ENCODE data around the gene ANKS1B. TPM values are rescaled to one million over a fixed set of nuclear protein-coding genes. Genes with fewer than 3 reads are reported as not detected.

Gene ANKS1B
- polyA plus RNA-seq, 3 donors: not detected

- no peaks in the 10 kb centered on the region for H3K9me3 Mint-ChIP-seq
- H3K27ac ChIP-seq (ENCODE audit: low read depth in 1 of 2, low read length in 2 of 2): no peak overlapping the region
- H3K27me3 ChIP-seq (ENCODE audit: control insufficient read depth in 2 of 2, insufficient read depth in 2 of 2, low read length in 2 of 2): no peaks in the 10 kb centered on the region
- H2AFZ ChIP-seq (ENCODE audit: insufficient read depth, low read depth, low read length, poor library complexity, severe bottlenecking): no peak overlapping the region
- intact Hi-C loops (cut with micrococcal nuclease): no loop called here
- H3K36me3 ChIP-seq (replicated peaks in 1 of 2; ENCODE audit: control insufficient read depth in 1 of 2, insufficient read depth in 2 of 2, low read length in 2 of 2): peaks cover 76 to 88% of the 10 kb centered on the region in 2 donors
- H3K36me3 Mint-ChIP-seq: peaks cover 74 to 75% of the 10 kb centered on the region in 2 donors
- no peak overlapping the region for H3K4me3 Mint-ChIP-seq
- H4K20me1 ChIP-seq (ENCODE audit: insufficient read depth, low read length): peaks cover 61% of the 10 kb centered on the region
- H3K27me3 Mint-ChIP-seq (ENCODE audit: low read depth in 3 of 3): peaks cover 0 to 2% (median 0%) of the 10 kb centered on the region in 3 donors
- H3K4me1 Mint-ChIP-seq: no peaks in the 10 kb centered on the region
- no peak overlapping the region for H3K4me2 ChIP-seq (replicated peaks; ENCODE audit: extremely low read depth, low read length, poor library complexity, severe bottlenecking)
- H3K4me3 ChIP-seq (replicated peaks in 1 of 3; ENCODE audit: low read depth in 2 of 3, low read length in 3 of 3): no peak overlapping the region
- no peaks in the 10 kb centered on the region for H3K4me1 ChIP-seq (ENCODE audit: control insufficient read depth in 1 of 2, insufficient read depth in 2 of 2, low read length in 2 of 2)
- no peak overlapping the region for H3K9ac ChIP-seq (ENCODE audit: insufficient read depth, low read length, poor library complexity, severe bottlenecking)
- no peaks in the 10 kb centered on the region for H3K9me3 ChIP-seq (replicated peaks in 1 of 2; ENCODE audit: control insufficient read depth in 1 of 2, insufficient read depth in 1 of 2, low read length in 2 of 2)
- H3K79me2 ChIP-seq (ENCODE audit: insufficient read depth, low read length): no peaks in the 10 kb centered on the region
- DNase-seq: no peak
- TF ChIP-seq CTCF (IDR thresholded peaks at IDR 0.05): no peak
- H3K27ac Mint-ChIP-seq: peak overlapping the region in 1 of 7 donors; percentile 60
These were observed 1250.9 kb downstream of the ANKS1B start for GRCh38 chr12:98733667-98734350.

GRCh38 chr12:98730412-98730811, 1254.3 kb downstream of the ANKS1B start:
- Histone ChIP-seq H3K4me2 (replicated peaks; ENCODE audit: extremely low read depth, low read length, poor library complexity, severe bottlenecking) (no peak overlapping the region), H3K36me3 (replicated peaks in 1 of 2; ENCODE audit: control insufficient read depth in 1 of 2, insufficient read depth in 2 of 2, low read length in 2 of 2) (peaks cover 97 to 98% of the 10 kb centered on the region in 2 donors), H2AFZ (ENCODE audit: insufficient read depth, low read depth, low read length, poor library complexity, severe bottlenecking) (no peak overlapping the region), H4K20me1 (ENCODE audit: insufficient read depth, low read length) (peaks cover 84% of the 10 kb centered on the region), H3K9me3 (replicated peaks in 1 of 2; ENCODE audit: control insufficient read depth in 1 of 2, insufficient read depth in 1 of 2, low read length in 2 of 2) (no peaks in the 10 kb centered on the region), H3K4me3 (replicated peaks in 1 of 3; ENCODE audit: low read depth in 2 of 3, low read length in 3 of 3) (no peak overlapping the region), H3K27me3 (ENCODE audit: control insufficient read depth in 2 of 2, insufficient read depth in 2 of 2, low read length in 2 of 2) (no peaks in the 10 kb centered on the region), H3K79me2 (ENCODE audit: insufficient read depth, low read length) (peaks cover 2% of the 10 kb centered on the region), H3K27ac (ENCODE audit: low read depth in 1 of 2, low read length in 2 of 2) (no peak overlapping the region), H3K9ac (ENCODE audit: insufficient read depth, low read length, poor library complexity, severe bottlenecking) (no peak overlapping the region), H3K4me1 (ENCODE audit: control insufficient read depth in 1 of 2, insufficient read depth in 2 of 2, low read length in 2 of 2) (no peaks in the 10 kb centered on the region)
- no peak for TF ChIP-seq CTCF (IDR thresholded peaks at IDR 0.05)
- Mint-ChIP-seq H3K36me3 (peaks cover 83 to 92% of the 10 kb centered on the region in 2 donors), H3K27ac (no peak overlapping the region), H3K27me3 (ENCODE audit: low read depth in 3 of 3) (peaks cover 0 to 2% (median 0%) of the 10 kb centered on the region in 3 donors), H3K9me3 (no peaks in the 10 kb centered on the region), H3K4me3 (no peak overlapping the region), H3K4me1 (peaks cover 2% of the 10 kb centered on the region)
- intact Hi-C loops (cut with micrococcal nuclease): no loop called here
- DNase-seq: no peak

All from CD14-positive monocyte (primary cell).